Calu3 (cell line): Measurements from ENCODE around the gene CBR3. TPM values are rescaled to one million over a fixed set of nuclear protein-coding genes. Genes with fewer than 3 reads are reported as not detected.
A peak's percentile ranks its signal among the peaks of the same experiment; 100 is the strongest.
"Not testable (repeated sequence)": the region's sequence is repeated elsewhere in the genome, so short reads cannot be mapped to it uniquely, and the experiment has no call there.

Experiments
- BruUV-seq: library from RNA; stranded (reverse); fragments of 400-500 nt; replicated peaks from 2 replicates; lab custom pipeline; 2021; lab: Mats Ljungman, UMichigan
- CTCF ChIA-PET: fragments of 300-600 bp; sonication (Branson Sonifier 250); formaldehyde crosslinking; loops from one replicate; lab custom pipeline; 2022; ENCODE audit warnings: antibody characterized with exemption; lab: Charles Lee
- DNase-seq: peaks from one replicate; pipeline ENCODE4 v3.0.0; 2022
- H3K27ac Mint-ChIP-seq: one replicate; pipeline ENCODE4 v1.8.0; 2022; ENCODE audit warnings: mixed read lengths; ENCODE audit not compliant: unreplicated experiment
- H3K27me3 Mint-ChIP-seq: one replicate; pipeline ENCODE4 v1.8.0; 2022; ENCODE audit warnings: mixed read lengths; ENCODE audit not compliant: unreplicated experiment
- H3K36me3 Mint-ChIP-seq: one replicate; pipeline ENCODE4 v1.8.0; 2022; ENCODE audit warnings: mild to moderate bottlenecking, moderate library complexity, mixed read lengths; ENCODE audit not compliant: insufficient read depth, unreplicated experiment
- H3K4me1 Mint-ChIP-seq: one replicate; pipeline ENCODE4 v1.8.0; 2022; ENCODE audit warnings: mild to moderate bottlenecking, low read depth, mixed read lengths; ENCODE audit not compliant: unreplicated experiment
- H3K4me3 Mint-ChIP-seq: one replicate; pipeline ENCODE4 v1.8.0; 2022; ENCODE audit warnings: mild to moderate bottlenecking, low read depth, moderate library complexity, mixed read lengths; ENCODE audit not compliant: unreplicated experiment
- H3K9me3 Mint-ChIP-seq: one replicate; pipeline ENCODE4 v1.8.0; 2022; ENCODE audit warnings: low read depth, mixed read lengths; ENCODE audit not compliant: unreplicated experiment
- intact Hi-C: fragments of 100-400 bp; cut with micrococcal nuclease; formaldehyde crosslinking; loops from one replicate; pipeline ENCODE4 v1.10.0; 2022; ENCODE audit not compliant: unreplicated experiment
- total RNA-seq: library from RNA; stranded (reverse); gene quantifications from 2 replicates; pipeline ENCODE4 v1.2.3, GENCODE V29; 2022
- TF ChIP-seq, protein P1 (sequence below): fragments of 200-600 bp; IDR thresholded peaks from one replicate; pipeline ENCODE4 v1.8.0; 2022; ENCODE audit warnings: antibody characterized with exemption; ENCODE audit not compliant: unreplicated experiment

CBR3 gene
- total RNA-seq, 1 experiment from 2014 or later, result 2.8 TPM

- peaks cover 22% of the 10 kb centered on the region for H3K36me3 Mint-ChIP-seq
- CTCF ChIA-PET, result interaction anchor here (0.7 kb wide), 2 partner anchors 20 to 670 kb away, joined by 4 read pairs; no protein-coding TSS in a partner anchor
- DNase-seq, result no peak
- no TSS peak for BruUV-seq
- intact Hi-C loops, result no loop called here
- no peaks in the 10 kb centered on the region for H3K9me3 Mint-ChIP-seq
- no peaks in the 10 kb centered on the region for H3K4me1 Mint-ChIP-seq
- H3K4me3 Mint-ChIP-seq, result no peak overlapping the region
- no peak overlapping the region for H3K27ac Mint-ChIP-seq
- TF ChIP-seq, protein P1, sequence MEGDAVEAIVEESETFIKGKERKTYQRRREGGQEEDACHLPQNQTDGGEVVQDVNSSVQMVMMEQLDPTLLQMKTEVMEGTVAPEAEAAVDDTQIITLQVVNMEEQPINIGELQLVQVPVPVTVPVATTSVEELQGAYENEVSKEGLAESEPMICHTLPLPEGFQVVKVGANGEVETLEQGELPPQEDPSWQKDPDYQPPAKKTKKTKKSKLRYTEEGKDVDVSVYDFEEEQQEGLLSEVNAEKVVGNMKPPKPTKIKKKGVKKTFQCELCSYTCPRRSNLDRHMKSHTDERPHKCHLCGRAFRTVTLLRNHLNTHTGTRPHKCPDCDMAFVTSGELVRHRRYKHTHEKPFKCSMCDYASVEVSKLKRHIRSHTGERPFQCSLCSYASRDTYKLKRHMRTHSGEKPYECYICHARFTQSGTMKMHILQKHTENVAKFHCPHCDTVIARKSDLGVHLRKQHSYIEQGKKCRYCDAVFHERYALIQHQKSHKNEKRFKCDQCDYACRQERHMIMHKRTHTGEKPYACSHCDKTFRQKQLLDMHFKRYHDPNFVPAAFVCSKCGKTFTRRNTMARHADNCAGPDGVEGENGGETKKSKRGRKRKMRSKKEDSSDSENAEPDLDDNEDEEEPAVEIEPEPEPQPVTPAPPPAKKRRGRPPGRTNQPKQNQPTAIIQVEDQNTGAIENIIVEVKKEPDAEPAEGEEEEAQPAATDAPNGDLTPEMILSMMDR, result no peak
- no peaks in the 10 kb centered on the region for H3K27me3 Mint-ChIP-seq
Observed at GRCh38 chr21:36132696-36133095, 2.2 kb upstream of the CBR3 start.

DNA sequence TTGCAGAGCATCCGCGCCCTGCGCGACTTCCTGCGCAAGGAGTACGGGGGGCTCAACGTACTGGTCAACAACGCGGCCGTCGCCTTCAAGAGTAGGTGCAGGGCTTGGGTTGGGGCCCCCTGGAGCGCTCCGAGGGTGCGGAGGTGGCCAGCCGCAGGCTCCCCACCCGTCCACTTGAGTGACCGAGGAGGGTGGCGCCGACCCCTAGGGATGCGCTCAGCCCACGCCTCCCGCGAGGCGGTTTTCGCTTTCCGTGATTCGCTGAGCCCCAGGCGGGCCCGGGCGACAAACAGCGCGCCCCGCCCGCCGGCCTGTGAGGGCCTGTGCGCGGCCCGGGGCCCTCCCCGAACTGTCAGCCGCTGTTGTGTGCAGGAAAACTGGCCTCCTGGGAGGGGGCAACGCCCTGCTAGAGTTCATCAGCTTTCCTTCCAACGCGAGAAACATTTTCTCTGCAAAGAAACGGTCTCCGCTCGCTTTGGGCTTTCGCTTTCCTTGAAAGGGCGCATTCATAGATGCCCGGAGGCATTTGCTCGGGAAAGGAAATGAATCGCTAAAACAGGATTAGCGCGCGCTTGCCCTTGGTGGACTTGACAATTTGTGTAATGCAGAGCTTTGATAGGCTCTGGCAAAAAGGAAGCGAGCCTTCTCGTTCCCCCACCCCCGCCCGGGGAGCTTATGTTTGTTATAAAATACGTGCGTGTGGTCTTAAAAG is 668 bp downstream of the CBR3 start:
- H3K4me1 Mint-ChIP-seq, result no peaks in the 10 kb centered on the region
- intact Hi-C loops, result no loop called here
- peak overlapping the region; percentile 69 for H3K4me3 Mint-ChIP-seq
- H3K27me3 Mint-ChIP-seq, result no peaks in the 10 kb centered on the region
- CTCF ChIA-PET, result no interaction called here
- TF ChIP-seq, protein P1, result no peak
- H3K9me3 Mint-ChIP-seq, result no peaks in the 10 kb centered on the region
- no peak overlapping the region for H3K27ac Mint-ChIP-seq
- BruUV-seq, result no TSS peak
- H3K36me3 Mint-ChIP-seq, result peaks cover 7% of the 10 kb centered on the region
- peak; percentile 55 for DNase-seq

DNA sequence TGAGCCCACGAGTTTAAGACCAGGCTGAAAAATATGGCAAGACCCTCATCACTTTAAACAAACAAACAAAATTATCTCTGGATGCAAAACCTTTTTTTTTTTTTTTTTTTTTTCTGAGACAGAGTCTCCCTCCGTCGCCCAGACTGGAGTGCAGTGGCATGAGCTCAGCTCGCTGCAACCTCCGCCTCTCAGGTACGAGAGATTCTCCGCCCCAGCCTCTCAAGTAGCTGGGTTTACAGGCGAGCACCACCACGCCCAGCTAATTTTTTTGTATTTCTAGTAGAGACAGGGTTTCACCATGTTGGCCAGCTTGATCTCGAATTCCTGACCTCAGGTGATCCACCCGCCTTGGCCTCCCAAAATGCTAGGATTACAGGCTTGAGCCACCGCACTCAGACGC is 4.9 kb downstream of the CBR3 start:
- CTCF ChIA-PET, H3K36me3 Mint-ChIP-seq, H3K4me1 Mint-ChIP-seq, H3K27me3 Mint-ChIP-seq, H3K27ac Mint-ChIP-seq, H3K9me3 Mint-ChIP-seq, BruUV-seq, intact Hi-C loops, DNase-seq, H3K4me3 Mint-ChIP-seq: not testable (repeated sequence)

- peak overlapping the region; percentile 8 for H3K27ac Mint-ChIP-seq
- no peaks in the 10 kb centered on the region for H3K4me1 Mint-ChIP-seq
- CTCF ChIA-PET, result interaction anchor here (0.6 to 1.2 kb wide), 4 partner anchors 23 to 69 kb away, joined by 3 to 9 read pairs (median 8); no protein-coding TSS in a partner anchor
- peak; percentile 89 for DNase-seq
- no peaks in the 10 kb centered on the region for H3K36me3 Mint-ChIP-seq
- H3K9me3 Mint-ChIP-seq, result no peaks in the 10 kb centered on the region
- TF ChIP-seq, protein P1, result peak; percentile 64
- intact Hi-C loops, result loop anchor here (1.0 kb wide), 2 partner anchors 68 to 190 kb away; no protein-coding TSS in a partner anchor
- H3K27me3 Mint-ChIP-seq, result no peaks in the 10 kb centered on the region
- no peak overlapping the region for H3K4me3 Mint-ChIP-seq
- no TSS peak for BruUV-seq
Observed at GRCh38 chr21:36141513-36141925, 6.6 kb downstream of the CBR3 start.

DNA sequence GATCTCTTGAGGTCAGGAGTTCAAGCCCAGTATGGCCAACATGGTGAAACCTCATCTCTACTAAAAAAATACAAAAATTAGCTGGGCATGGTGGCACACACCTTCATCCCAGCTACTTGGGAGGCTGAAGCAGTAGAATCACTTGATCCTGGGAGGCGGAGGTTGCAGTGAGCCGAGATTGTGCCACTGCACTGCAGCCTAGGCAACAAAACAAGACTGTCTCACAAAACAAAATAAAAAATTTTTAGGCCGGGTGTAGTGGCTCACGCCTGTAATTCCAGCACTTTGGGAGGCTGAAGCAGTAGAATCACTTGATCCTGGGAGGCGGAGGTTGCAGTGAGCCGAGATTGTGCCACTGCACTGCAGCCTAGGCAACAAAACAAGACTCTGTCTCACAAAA is 9.4 kb downstream of the CBR3 start:
- H3K27ac Mint-ChIP-seq, H3K4me3 Mint-ChIP-seq, DNase-seq, H3K9me3 Mint-ChIP-seq, H3K4me1 Mint-ChIP-seq, CTCF ChIA-PET, intact Hi-C loops, BruUV-seq, H3K36me3 Mint-ChIP-seq, H3K27me3 Mint-ChIP-seq: not testable (repeated sequence)
